ENCODE measurements around the gene PPM1J. TPM values are rescaled to one million over a fixed set of nuclear protein-coding genes. Genes with fewer than 3 reads are reported as not detected.
A peak's percentile ranks its signal among the peaks of the same experiment; 100 is the strongest.

PPM1J gene
- polyA plus RNA-seq, 1 of the 3 experiments (the other 2 are of a cell fraction): 5.3 TPM

DNA sequence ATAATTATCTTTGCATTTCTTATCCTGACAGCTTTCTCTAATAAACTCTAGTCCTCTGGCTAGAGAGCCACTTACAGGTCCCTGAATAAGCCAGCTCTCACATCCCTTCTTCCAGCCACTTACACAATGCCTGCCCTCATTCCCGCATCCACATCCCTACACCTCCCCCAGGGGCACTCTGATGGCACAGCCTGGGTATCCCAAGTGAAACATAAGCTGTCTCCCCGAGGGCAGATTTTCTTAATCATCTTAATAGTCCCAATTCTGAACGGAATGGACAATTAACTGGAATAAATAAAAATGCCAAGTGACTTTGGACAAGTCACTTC, 13.1 kb downstream of the PPM1J start:
- H3K27me3 ChIP-seq (ENCODE audit: insufficient read depth): no peaks in the 10 kb centered on the region
- no peak overlapping the region for H3K4me2 ChIP-seq
- no peaks in the 10 kb centered on the region for H3K9me3 ChIP-seq
- H2AFZ ChIP-seq (ENCODE audit: low read depth): no peak overlapping the region
- peaks cover 45% of the 10 kb centered on the region for H3F3A ChIP-seq (replicated peaks; ENCODE audit: insufficient read depth)
- peak overlapping the region in 1 of 2 experiments; percentile 90; a peak in 3 of 4 replicates for H3K27ac ChIP-seq (ENCODE audit: low read depth in 2 of 2, low read length in 1 of 2)
- peaks cover 28 to 51% of the 10 kb centered on the region in 2 experiments for H3K36me3 ChIP-seq (replicated peaks in 1 of 2; ENCODE audit: control insufficient read depth in 1 of 2, insufficient read depth in 2 of 2, low read length in 1 of 2)
- TF ChIP-seq, protein P1, sequence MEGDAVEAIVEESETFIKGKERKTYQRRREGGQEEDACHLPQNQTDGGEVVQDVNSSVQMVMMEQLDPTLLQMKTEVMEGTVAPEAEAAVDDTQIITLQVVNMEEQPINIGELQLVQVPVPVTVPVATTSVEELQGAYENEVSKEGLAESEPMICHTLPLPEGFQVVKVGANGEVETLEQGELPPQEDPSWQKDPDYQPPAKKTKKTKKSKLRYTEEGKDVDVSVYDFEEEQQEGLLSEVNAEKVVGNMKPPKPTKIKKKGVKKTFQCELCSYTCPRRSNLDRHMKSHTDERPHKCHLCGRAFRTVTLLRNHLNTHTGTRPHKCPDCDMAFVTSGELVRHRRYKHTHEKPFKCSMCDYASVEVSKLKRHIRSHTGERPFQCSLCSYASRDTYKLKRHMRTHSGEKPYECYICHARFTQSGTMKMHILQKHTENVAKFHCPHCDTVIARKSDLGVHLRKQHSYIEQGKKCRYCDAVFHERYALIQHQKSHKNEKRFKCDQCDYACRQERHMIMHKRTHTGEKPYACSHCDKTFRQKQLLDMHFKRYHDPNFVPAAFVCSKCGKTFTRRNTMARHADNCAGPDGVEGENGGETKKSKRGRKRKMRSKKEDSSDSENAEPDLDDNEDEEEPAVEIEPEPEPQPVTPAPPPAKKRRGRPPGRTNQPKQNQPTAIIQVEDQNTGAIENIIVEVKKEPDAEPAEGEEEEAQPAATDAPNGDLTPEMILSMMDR (IDR thresholded peaks at IDR 0.05): no peak
- TF ChIP-seq, protein P2, sequence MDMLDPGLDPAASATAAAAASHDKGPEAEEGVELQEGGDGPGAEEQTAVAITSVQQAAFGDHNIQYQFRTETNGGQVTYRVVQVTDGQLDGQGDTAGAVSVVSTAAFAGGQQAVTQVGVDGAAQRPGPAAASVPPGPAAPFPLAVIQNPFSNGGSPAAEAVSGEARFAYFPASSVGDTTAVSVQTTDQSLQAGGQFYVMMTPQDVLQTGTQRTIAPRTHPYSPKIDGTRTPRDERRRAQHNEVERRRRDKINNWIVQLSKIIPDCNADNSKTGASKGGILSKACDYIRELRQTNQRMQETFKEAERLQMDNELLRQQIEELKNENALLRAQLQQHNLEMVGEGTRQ (IDR thresholded peaks at IDR 0.05; ENCODE audit: borderline replicate concordance, low read depth, low read length): no peak
- TF ChIP-seq RFX5 (IDR thresholded peaks at IDR 0.05; ENCODE audit: low read length): no peak
- TF ChIP-seq, protein P3, sequence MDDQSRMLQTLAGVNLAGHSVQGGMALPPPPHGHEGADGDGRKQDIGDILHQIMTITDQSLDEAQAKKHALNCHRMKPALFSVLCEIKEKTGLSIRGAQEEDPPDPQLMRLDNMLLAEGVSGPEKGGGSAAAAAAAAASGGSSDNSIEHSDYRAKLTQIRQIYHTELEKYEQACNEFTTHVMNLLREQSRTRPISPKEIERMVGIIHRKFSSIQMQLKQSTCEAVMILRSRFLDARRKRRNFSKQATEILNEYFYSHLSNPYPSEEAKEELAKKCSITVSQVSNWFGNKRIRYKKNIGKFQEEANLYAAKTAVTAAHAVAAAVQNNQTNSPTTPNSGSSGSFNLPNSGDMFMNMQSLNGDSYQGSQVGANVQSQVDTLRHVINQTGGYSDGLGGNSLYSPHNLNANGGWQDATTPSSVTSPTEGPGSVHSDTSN (IDR thresholded peaks at IDR 0.05): no peak
- H3K9me2 ChIP-seq: no peaks in the 10 kb centered on the region
- H3K79me2 ChIP-seq (ENCODE audit: insufficient read depth): peaks cover 43% of the 10 kb centered on the region
- peaks cover 11% of the 10 kb centered on the region for H4K20me1 ChIP-seq (ENCODE audit: insufficient read depth)
- no peak overlapping the region for H3K4me3 ChIP-seq (ENCODE audit: low read depth in 2 of 2, low read length in 1 of 2)
- H3K4me1 ChIP-seq (ENCODE audit: control insufficient read depth in 1 of 2, insufficient read depth in 2 of 2, low read depth in 1 of 2, low read length in 1 of 2): peaks cover 36 to 60% of the 10 kb centered on the region in 2 experiments; a peak in 3 of 4 replicates
- CTCF ChIA-PET: interaction anchor here (0.7 to 4.4 kb wide), 6 partner anchors 13 to 311 kb away, joined by 3 to 21 read pairs (median 8); partner anchors contain the start of genes MOV10 and PPM1J
- no peak overlapping the region for H3K9ac ChIP-seq
- no peak for DNase-seq
- POLR2A ChIA-PET: interaction anchor here (0.6 to 1.2 kb wide), 3 partner anchors 28 to 1514 kb away, joined by 3 to 5 read pairs (median 3); partner anchors contain the start of gene MOV10
- WGBS (ENCODE audit: low lambda C conversion rate): 71% methylated on average over 3 of the region's 3 CpGs

DNA sequence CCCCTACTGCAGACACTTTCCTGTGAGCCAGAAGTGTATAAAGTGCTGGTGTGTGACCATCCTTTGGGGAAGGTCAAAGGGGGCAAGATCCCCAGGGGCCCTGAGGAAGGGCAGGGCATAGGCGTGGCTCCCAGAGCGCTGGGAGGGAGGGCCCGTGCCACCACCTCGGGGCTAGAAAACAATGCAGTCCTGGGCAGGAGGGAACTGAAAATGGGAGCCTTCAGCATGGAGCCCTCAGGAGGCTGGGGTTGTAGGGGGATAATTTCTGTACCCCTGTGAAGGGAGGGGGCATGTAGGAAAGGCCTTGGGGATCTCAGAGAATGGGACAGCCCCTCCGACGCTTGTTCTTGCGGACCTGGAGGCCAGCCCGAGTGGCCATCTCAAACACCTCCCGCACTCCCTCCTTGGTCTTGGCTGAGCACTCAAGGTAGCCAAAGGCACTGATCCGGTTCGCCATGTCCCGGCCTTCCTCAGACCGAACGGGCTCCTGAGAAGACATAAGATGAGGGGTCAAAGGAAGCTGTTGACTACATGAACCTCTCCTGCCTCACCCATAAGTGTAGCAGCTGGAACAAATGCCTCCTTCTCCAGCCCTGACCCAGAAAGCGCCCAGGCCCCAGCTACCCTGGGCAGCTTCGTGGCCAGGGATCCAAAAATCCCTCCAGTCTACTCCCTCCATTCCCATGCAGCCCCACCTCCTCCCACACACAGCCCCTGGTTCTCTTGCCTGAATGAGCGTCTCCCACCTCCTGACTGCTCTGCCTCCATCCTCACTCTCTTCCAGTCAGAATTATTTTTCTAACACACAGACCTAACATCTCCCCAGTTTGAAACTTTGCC, 13.7 kb downstream of the PPM1J start:
- ChIA-PET CTCF (interaction anchor here (0.7 to 4.4 kb wide), 8 partner anchors 14 to 311 kb away, joined by 3 to 21 read pairs (median 8); partner anchors contain the start of genes MOV10 and PPM1J), POLR2A (interaction anchor here (1.2 kb wide), 2 partner anchors 27 to 300 kb away, joined by 3 to 5 read pairs; partner anchors contain the start of gene MOV10)
- peaks cover 11% of the 10 kb centered on the region for H4K20me1 ChIP-seq (ENCODE audit: insufficient read depth)
- no peak overlapping the region for H2AFZ ChIP-seq (ENCODE audit: low read depth)
- H3K4me3 ChIP-seq (ENCODE audit: low read depth in 2 of 2, low read length in 1 of 2): 0 out of 4 replicates have a peak overlapping the region, but pooled peaks of 1 of the 2 experiments have one; percentile 18
- H3K79me2 ChIP-seq (ENCODE audit: insufficient read depth): peaks cover 38% of the 10 kb centered on the region
- peaks cover 28 to 54% of the 10 kb centered on the region in 2 experiments for H3K36me3 ChIP-seq (replicated peaks in 1 of 2; ENCODE audit: control insufficient read depth in 1 of 2, insufficient read depth in 2 of 2, low read length in 1 of 2)
- no peak for DNase-seq
- peak overlapping the region; percentile 70 to 90 for H3K27ac ChIP-seq (ENCODE audit: low read depth in 2 of 2, low read length in 1 of 2)
- peak overlapping the region; percentile 57; the same call in 1 of the 2 replicates for H3K9ac ChIP-seq
- H3K9me2 ChIP-seq: no peaks in the 10 kb centered on the region
- peaks cover 36 to 60% of the 10 kb centered on the region in 2 experiments; a peak in 3 of 4 replicates for H3K4me1 ChIP-seq (ENCODE audit: control insufficient read depth in 1 of 2, insufficient read depth in 2 of 2, low read depth in 1 of 2, low read length in 1 of 2)
- WGBS (ENCODE audit: low lambda C conversion rate): 92% methylated on average over 17 of the region's 17 CpGs
- peak overlapping the region; percentile 46 for H3K4me2 ChIP-seq
- no peaks in the 10 kb centered on the region for H3K27me3 ChIP-seq (ENCODE audit: insufficient read depth)
- H3F3A ChIP-seq (replicated peaks; ENCODE audit: insufficient read depth): peaks cover 47% of the 10 kb centered on the region
- H3K9me3 ChIP-seq: no peaks in the 10 kb centered on the region
- TF ChIP-seq TEAD4 (IDR thresholded peaks at IDR 0.05; ENCODE audit: borderline replicate concordance, insufficient read depth) (no peak), JUND (IDR thresholded peaks at IDR 0.05) (no peak), SIN3A (IDR thresholded peaks at IDR 0.05; ENCODE audit: borderline replicate concordance, low read depth, low read length) (no peak), FOXM1 (IDR thresholded peaks at IDR 0.05; ENCODE audit: low read depth) (no peak), RXRA (IDR thresholded peaks at IDR 0.05; ENCODE audit: borderline replicate concordance, low read depth) (no peak), GABPA (IDR thresholded peaks at IDR 0.05; ENCODE audit: low read depth) (no peak), TAF1 (IDR thresholded peaks at IDR 0.05; ENCODE audit: borderline replicate concordance, low read depth, low read length) (no peak), YY1 (IDR thresholded peaks at IDR 0.05; ENCODE audit: low read depth) (no peak)
- TF ChIP-seq, protein P4, sequence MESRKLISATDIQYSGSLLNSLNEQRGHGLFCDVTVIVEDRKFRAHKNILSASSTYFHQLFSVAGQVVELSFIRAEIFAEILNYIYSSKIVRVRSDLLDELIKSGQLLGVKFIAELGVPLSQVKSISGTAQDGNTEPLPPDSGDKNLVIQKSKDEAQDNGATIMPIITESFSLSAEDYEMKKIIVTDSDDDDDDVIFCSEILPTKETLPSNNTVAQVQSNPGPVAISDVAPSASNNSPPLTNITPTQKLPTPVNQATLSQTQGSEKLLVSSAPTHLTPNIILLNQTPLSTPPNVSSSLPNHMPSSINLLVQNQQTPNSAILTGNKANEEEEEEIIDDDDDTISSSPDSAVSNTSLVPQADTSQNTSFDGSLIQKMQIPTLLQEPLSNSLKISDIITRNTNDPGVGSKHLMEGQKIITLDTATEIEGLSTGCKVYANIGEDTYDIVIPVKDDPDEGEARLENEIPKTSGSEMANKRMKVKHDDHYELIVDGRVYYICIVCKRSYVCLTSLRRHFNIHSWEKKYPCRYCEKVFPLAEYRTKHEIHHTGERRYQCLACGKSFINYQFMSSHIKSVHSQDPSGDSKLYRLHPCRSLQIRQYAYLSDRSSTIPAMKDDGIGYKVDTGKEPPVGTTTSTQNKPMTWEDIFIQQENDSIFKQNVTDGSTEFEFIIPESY (IDR thresholded peaks at IDR 0.05; ENCODE audit: borderline replicate concordance, low read depth): no peak
- TF ChIP-seq, protein P5, sequence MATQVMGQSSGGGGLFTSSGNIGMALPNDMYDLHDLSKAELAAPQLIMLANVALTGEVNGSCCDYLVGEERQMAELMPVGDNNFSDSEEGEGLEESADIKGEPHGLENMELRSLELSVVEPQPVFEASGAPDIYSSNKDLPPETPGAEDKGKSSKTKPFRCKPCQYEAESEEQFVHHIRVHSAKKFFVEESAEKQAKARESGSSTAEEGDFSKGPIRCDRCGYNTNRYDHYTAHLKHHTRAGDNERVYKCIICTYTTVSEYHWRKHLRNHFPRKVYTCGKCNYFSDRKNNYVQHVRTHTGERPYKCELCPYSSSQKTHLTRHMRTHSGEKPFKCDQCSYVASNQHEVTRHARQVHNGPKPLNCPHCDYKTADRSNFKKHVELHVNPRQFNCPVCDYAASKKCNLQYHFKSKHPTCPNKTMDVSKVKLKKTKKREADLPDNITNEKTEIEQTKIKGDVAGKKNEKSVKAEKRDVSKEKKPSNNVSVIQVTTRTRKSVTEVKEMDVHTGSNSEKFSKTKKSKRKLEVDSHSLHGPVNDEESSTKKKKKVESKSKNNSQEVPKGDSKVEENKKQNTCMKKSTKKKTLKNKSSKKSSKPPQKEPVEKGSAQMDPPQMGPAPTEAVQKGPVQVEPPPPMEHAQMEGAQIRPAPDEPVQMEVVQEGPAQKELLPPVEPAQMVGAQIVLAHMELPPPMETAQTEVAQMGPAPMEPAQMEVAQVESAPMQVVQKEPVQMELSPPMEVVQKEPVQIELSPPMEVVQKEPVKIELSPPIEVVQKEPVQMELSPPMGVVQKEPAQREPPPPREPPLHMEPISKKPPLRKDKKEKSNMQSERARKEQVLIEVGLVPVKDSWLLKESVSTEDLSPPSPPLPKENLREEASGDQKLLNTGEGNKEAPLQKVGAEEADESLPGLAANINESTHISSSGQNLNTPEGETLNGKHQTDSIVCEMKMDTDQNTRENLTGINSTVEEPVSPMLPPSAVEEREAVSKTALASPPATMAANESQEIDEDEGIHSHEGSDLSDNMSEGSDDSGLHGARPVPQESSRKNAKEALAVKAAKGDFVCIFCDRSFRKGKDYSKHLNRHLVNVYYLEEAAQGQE (IDR thresholded peaks at IDR 0.05; ENCODE audit: low read depth, low read length): no peak

Data from SK-N-SH (cell line).